22Rv1 (cell line): ENCODE data around the gene CPLANE1.

Experiments used
- CTCF ChIP-seq: fragments of 450-650 bp; IDR thresholded peaks from 2 replicates; pipeline ENCODE4 v1.5.1; 2017; ENCODE audit warnings: mild to moderate bottlenecking
- ZFX ChIP-seq: fragments of 450-650 bp; IDR thresholded peaks from 2 replicates; pipeline ENCODE4 v1.6.1; 2017; ENCODE audit warnings: antibody characterized with exemption, borderline replicate concordance

GRCh38 chr5:37184748-37185364 is 64.3 kb downstream of the CPLANE1 start:
- TF ChIP-seq CTCF (no peak), ZFX (no peak)
